Lower leg skin (tissue), 4 donors: ENCODE measurements around the gene UPP2. TPM values are rescaled to one million over a fixed set of nuclear protein-coding genes. Genes with fewer than 3 reads are reported as not detected.

ENCODE experiments used
- DNase-seq, 2 donors: peaks; one replicate each; pipeline ENCODE4 v3.0.0-alpha.2; 2019; ENCODE audit warnings: low spot score in 2 of 2
- H3K4me3 ChIP-seq: fragments of 200-600 bp; sonication (generic); 2 replicates; pipeline ENCODE4 v1.5.1; 2017; ENCODE audit warnings: mild to moderate bottlenecking, low read depth; ENCODE audit not compliant: poor library complexity, severe bottlenecking
- POLR2A ChIP-seq, 2 donors: fragments of 450-650 bp; IDR thresholded peaks; one replicate each; pipeline ENCODE4 v1.6.1; 2016 to 2017; ENCODE audit warnings: antibody characterized with exemption in 2 of 2, mild to moderate bottlenecking in 1 of 2, moderate library complexity in 1 of 2
- WGBS, 2 donors: methylation state at CpG; one replicate each; pipeline ENCODE4 v1.1.5; 2018; 5-methylcytosine and 5-hydroxymethylcytosine counted together
- intact Hi-C: fragments of 100-400 bp; cut with DNase I; formaldehyde crosslinking; loops from one replicate; pipeline ENCODE4 v1.15.0; 2023; ENCODE audit warnings: low total_unique reads
- total RNA-seq, 4 donors: library from RNA; depleted of rRNA; stranded (reverse); fragments of >200 nt; gene quantifications; one replicate each; pipeline ENCODE4 v1.1.0, GENCODE V29; 2016
- TF ChIP-seq, protein P1 (sequence below), 3 donors: fragments of 450-650 bp; IDR thresholded peaks; one replicate each; pipeline ENCODE4 v1.5.1; 2016; ENCODE audit warnings: antibody characterized with exemption in 3 of 3, mild to moderate bottlenecking in 3 of 3, moderate library complexity in 2 of 3

Gene UPP2
- total RNA-seq, 4 donors from 2014 or later = not detected

DNA sequence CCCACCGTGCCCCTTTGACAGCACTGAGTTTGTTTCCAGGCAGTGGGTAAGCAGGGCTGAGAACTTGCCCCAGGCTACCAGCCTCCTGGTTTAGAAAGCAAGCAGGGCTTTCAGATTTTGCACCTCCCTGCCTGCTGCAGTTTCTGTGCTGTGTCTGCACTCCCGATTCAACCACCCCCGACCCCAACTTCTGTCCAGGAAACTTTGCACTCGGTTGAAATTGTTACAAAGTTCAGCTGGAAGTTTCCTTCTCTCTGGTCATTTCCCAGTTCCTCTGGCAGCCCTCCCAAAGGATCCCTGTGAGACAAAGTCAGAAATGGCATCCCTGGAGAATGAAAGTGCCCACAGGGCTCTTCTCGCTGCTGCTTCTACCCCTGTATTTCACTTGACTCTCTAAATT is 12.4 kb upstream of the UPP2 start:
- WGBS, 2 donors = 84 to 87% methylated on average over 5 of the region's 5 CpGs
- H3K4me3 ChIP-seq = no peak overlapping the region
- intact Hi-C loops = no loop called here
- no peak for DNase-seq
- TF ChIP-seq POLR2A (IDR thresholded peaks at IDR 0.05) = no peak

DNA sequence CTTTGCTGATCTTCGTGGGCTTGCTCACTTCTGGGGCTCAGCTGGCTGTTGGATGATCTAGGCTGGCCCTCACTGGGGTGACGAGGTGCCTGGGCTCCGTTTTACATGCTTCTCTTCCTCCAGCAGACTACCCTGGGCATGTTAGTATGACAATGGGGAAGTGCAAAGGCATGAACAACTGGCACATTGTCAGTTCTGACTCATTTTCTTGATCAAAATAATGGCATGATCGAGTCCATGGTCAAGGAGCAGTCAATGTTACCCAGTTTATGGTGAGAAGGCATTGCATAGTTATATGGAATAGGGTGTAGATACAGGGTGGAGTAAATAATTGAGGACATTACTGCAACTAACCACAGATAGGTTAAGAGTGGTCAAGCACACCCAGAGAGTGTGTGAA is 10.0 kb upstream of the UPP2 start:
- intact Hi-C loops = no loop called here
- 47 to 74% methylated on average over 4 of the region's 4 CpGs for WGBS, 2 donors
- TF ChIP-seq, protein P1, sequence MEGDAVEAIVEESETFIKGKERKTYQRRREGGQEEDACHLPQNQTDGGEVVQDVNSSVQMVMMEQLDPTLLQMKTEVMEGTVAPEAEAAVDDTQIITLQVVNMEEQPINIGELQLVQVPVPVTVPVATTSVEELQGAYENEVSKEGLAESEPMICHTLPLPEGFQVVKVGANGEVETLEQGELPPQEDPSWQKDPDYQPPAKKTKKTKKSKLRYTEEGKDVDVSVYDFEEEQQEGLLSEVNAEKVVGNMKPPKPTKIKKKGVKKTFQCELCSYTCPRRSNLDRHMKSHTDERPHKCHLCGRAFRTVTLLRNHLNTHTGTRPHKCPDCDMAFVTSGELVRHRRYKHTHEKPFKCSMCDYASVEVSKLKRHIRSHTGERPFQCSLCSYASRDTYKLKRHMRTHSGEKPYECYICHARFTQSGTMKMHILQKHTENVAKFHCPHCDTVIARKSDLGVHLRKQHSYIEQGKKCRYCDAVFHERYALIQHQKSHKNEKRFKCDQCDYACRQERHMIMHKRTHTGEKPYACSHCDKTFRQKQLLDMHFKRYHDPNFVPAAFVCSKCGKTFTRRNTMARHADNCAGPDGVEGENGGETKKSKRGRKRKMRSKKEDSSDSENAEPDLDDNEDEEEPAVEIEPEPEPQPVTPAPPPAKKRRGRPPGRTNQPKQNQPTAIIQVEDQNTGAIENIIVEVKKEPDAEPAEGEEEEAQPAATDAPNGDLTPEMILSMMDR (IDR thresholded peaks at IDR 0.05) = no peak
- TF ChIP-seq POLR2A (IDR thresholded peaks at IDR 0.05) = no peak

DNA sequence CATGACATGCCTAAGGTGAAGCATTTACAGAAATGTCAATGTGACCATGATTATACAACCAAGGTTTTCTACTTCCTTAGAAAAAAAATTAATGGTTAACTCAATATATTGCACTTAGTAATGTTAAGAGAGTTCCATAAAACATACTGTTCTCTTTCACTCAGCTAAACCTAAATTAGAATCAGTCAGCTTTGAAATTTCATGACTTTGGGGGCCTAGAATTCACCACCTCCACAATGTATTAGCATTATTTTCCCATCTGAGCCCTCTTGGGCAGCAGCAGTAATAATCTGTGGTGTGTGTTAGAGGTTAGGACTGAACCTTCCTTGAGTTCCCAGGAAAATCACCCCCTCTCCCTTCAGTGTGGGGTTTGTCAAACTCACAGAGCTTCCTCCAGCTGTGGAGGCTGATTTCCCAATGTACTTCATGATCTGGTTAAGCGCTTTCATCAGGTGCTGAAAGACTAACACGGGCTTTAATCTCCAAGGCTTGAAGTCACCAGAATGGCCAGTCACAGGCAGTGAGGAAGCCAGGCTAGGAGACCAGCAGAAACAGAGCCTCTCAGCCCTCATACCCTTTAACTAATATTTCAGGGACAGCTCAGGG is 7.1 kb upstream of the UPP2 start:
- no peak for DNase-seq
- no peak for TF ChIP-seq POLR2A (IDR thresholded peaks at IDR 0.05)
- TF ChIP-seq, protein P1 (IDR thresholded peaks at IDR 0.05) = no peak
- intact Hi-C loops = no loop called here
- no peak overlapping the region for H3K4me3 ChIP-seq
- 78 to 88% methylated on average over 2 of the region's 2 CpGs for WGBS, 2 donors

More for the DNA sequence above, 10.0 kb upstream of the UPP2 start:
- no peak overlapping the region for H3K4me3 ChIP-seq
- no peak for DNase-seq

DNA sequence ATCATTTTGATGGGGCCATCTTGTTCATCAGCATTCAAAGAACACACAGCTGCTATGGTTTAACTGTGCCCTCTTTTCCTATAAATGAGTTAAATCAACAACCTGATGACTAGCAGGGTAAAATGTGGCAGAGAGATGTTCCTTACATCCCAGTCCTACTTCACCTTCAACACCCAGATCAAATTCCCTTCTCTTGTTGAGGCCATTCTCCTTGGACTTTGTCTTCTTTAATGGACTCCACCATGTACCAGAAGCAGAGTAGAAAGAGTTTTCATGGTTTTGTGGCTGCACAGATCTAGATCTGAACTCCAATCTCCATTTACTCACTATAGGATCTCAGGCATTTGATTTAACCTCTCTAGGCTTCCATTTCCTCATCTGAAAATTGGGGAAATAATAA is 6.4 kb upstream of the UPP2 start:
- intact Hi-C loops = no loop called here

DNA sequence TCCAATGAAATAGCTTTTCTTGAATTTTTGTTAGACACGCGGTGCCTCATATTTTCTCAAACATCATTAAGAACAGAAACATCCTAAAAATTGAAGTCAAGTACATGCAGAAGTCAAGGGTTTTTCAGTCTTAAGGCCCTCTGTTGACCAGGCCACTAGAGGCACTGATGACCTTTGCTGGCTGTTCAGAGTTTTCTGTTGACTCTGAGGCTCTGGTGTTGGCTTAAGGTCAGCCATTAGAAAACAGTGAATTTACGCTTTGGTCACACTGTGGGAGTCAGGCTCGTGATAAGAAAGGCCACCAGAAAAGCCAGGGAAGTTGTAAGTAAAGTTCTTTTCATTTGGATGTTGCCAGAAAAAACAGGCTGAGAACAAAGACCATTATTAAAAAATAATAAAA is 5.8 kb upstream of the UPP2 start:
- H3K4me3 ChIP-seq = no peak overlapping the region
- intact Hi-C loops = no loop called here
- TF ChIP-seq POLR2A (IDR thresholded peaks at IDR 0.05) = no peak
- 95 to 96% methylated on average over 4 of the region's 4 CpGs for WGBS, 2 donors
- DNase-seq = no peak

More for the DNA sequence above, 6.4 kb upstream of the UPP2 start:
- TF ChIP-seq, protein P1 (IDR thresholded peaks at IDR 0.05) = no peak
- no peak for TF ChIP-seq POLR2A (IDR thresholded peaks at IDR 0.05)
- no peak overlapping the region for H3K4me3 ChIP-seq
- no peak for DNase-seq

DNA sequence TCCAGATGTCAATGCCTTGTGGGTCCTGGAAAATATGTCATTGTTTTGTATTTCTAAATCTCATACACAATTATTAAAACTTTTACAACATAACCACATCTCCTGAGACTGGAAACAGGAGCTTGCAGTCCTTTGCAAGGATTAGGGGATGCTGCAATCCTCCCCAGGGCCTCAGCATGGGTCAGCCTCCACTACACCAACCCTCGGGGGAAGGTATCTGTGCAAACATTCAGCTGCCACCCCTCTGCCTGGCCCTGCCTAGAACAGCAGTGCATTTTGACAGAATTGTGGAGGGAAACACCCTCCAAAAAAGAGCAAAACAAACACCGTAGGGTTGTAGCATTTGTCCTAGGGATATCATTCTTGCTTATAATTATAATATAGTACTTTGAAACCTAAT is 4.2 kb upstream of the UPP2 start:
- no peak overlapping the region for H3K4me3 ChIP-seq
- DNase-seq = no peak
- intact Hi-C loops = no loop called here
- TF ChIP-seq, protein P1 (IDR thresholded peaks at IDR 0.05) = no peak
- no peak for TF ChIP-seq POLR2A (IDR thresholded peaks at IDR 0.05)
- WGBS, 2 donors = 75 to 77% methylated on average over 2 of the region's 2 CpGs

DNA sequence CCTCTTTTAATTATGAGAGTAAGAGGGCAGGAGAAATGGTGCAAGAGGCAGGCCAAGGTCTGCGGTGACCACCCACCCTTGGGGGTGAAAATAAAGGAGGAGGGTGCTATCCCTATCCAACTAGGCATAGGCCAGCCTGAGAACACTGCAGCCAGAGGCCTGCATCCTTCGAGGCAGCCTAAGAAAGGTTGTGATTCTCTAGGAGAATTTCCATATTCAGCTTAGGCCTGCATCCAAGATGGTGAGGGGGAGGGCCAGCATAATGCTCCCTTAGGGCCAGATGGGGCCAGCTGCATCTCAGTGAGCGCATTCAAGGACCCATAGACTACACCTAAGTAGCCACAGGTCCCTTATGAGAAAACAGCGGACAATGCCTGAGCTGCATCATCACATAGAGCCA is 3.5 kb upstream of the UPP2 start:
- WGBS, 2 donors = 82 to 93% methylated on average over 4 of the region's 4 CpGs
- intact Hi-C loops = no loop called here

More for the DNA sequence above, 3.5 kb upstream of the UPP2 start:
- no peak for DNase-seq
- no peak for TF ChIP-seq POLR2A (IDR thresholded peaks at IDR 0.05)
- TF ChIP-seq, protein P1 (IDR thresholded peaks at IDR 0.05) = no peak
- H3K4me3 ChIP-seq = no peak overlapping the region
